OCI-LY7 (cell line): ENCODE data around the gene ALDOA.

Experiments
- EZH2phosphoT487 ChIP-seq: fragments of 200-600 bp; sonication (generic); IDR thresholded peaks from 2 replicates; pipeline ENCODE4 v1.6.1; 2018; ENCODE audit warnings: low read depth, borderline replicate concordance, mild to moderate bottlenecking, mixed run types, antibody characterized with exemption, low read length, moderate library complexity, mixed read lengths
- TF ChIP-seq, protein P1 (sequence below): fragments of 200-600 bp; sonication (generic); conservative IDR thresholded peaks from 2 replicates; pipeline ENCODE4 v1.5.1; 2014; ENCODE audit warnings: mild to moderate bottlenecking, antibody characterized with exemption, low read length, moderate library complexity, mixed read lengths

DNA sequence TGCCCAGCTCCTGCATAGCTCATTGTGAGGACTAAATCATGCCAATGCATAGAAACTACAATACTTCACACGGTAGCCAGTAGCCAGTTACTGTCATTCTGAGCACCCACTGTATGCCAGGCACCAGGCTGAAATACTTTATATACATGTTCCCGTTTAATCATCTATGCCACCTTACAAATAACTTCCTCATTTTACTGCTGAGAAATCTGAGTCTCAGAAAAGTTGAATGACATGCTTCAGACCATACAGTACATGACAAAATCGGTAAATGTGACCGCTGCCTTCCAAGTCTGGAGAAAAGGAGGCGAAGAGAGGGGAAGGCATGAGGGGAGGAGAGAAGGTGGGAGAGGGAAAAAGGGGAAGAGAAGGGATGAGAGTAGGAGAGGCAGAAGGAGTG, 25.3 kb upstream of the ALDOA start:
- TF ChIP-seq, protein P1, sequence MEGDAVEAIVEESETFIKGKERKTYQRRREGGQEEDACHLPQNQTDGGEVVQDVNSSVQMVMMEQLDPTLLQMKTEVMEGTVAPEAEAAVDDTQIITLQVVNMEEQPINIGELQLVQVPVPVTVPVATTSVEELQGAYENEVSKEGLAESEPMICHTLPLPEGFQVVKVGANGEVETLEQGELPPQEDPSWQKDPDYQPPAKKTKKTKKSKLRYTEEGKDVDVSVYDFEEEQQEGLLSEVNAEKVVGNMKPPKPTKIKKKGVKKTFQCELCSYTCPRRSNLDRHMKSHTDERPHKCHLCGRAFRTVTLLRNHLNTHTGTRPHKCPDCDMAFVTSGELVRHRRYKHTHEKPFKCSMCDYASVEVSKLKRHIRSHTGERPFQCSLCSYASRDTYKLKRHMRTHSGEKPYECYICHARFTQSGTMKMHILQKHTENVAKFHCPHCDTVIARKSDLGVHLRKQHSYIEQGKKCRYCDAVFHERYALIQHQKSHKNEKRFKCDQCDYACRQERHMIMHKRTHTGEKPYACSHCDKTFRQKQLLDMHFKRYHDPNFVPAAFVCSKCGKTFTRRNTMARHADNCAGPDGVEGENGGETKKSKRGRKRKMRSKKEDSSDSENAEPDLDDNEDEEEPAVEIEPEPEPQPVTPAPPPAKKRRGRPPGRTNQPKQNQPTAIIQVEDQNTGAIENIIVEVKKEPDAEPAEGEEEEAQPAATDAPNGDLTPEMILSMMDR: no peak
- no peak for TF ChIP-seq EZH2phosphoT487
